GM12801 (cell line): Measurements from ENCODE around the gene BIN1.

Experiments used
- TF ChIP-seq, protein P1 (sequence below): IDR thresholded peaks from one replicate; pipeline ENCODE4 v1.5.1; 2011; ENCODE audit warnings: control low read depth; ENCODE audit not compliant: insufficient read length; ENCODE audit errors: extremely low read depth

BIN1 gene

DNA sequence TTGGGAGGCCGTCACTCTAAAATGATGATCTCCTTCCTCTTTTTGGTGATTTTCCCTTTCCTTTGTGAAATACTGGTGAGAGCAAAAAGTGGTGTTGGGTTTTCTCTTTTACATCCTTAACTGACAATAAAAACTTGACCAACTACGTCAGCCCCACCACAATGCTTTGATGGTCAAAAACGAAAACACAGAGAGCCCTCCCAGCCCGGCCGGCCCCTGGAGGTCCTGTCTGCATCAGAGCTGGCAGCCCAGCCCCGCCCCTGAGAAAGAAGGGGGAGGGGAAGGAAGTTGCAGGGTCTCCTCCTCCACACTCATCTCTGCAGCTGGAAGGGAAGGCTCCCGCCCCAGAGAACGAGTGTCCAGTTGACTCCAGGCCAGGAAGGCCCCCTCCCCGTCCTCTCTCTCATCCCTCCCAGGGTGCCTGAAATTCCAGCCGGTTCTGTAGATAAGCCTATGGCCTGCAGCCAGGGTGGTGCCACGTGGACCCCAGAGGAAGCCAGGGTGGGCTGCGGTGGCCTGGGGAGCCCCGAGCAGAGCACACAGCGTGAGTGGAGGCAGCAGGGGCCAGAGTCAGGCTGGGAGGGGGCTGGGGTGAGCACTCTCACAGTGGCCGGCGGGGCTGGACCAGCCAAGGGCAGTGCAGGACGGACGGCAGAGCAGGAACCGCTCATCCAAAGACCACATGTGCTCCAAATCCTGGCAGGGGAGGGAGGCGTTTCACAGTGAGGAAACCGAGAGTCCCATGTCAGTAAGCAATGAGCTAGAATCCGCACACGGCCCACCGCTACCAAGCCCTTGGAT, 19.8 kb downstream of the BIN1 start:
- TF ChIP-seq, protein P1, sequence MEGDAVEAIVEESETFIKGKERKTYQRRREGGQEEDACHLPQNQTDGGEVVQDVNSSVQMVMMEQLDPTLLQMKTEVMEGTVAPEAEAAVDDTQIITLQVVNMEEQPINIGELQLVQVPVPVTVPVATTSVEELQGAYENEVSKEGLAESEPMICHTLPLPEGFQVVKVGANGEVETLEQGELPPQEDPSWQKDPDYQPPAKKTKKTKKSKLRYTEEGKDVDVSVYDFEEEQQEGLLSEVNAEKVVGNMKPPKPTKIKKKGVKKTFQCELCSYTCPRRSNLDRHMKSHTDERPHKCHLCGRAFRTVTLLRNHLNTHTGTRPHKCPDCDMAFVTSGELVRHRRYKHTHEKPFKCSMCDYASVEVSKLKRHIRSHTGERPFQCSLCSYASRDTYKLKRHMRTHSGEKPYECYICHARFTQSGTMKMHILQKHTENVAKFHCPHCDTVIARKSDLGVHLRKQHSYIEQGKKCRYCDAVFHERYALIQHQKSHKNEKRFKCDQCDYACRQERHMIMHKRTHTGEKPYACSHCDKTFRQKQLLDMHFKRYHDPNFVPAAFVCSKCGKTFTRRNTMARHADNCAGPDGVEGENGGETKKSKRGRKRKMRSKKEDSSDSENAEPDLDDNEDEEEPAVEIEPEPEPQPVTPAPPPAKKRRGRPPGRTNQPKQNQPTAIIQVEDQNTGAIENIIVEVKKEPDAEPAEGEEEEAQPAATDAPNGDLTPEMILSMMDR, result no peak

DNA sequence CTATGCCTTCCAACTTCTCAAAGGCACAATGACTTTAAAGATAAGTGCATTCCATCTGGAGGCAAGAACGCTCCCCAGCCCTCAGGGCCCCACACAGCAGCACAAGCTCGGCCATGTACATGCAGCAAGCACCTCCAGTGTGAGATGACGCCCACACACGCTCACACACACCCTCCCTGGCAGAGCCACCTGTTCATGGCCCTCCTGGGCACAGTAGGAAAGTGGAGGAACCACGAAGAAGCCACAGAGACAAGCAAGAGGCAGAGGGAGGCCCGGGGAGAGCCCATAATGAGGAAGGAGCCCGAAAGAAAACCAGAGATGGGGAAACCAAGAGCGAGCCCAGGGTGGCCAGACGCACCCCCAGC, 21.7 kb downstream of the BIN1 start:
- TF ChIP-seq, protein P1, result no peak

DNA sequence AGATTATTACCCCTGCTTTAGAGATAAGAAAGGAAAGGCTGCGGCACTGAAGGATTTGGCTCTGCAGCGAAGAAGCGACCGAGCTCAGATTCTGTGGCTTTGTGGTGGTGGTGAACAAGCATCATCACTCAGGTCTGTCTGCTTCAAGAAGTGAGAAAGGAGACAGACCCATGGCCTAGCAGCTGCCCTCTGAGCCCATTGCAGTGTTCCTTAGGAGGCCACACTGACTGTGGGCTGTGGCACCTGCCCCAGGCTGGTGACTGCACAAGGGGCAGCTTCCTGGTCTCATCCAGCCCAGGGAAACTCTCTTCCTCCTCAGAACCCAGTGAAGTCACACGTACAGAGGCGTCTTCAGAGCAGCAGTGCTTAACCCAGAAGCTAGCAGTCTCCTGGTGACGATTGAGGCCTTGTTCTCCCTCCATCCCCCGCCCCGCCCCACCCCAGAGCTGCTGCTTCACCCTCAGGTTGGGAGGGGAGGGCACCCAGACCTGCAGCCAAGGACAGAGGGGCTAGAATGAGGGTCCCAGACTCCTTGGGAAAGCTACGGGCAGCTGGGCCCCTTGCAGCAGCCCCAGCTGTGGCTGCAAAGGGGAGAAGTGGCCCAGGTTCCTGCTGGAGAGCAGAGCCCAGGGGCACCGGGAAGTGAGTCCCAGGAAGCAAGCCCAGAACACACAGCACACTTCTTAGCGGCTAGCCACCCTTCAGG, 22.2 kb downstream of the BIN1 start:
- TF ChIP-seq, protein P1, result no peak

DNA sequence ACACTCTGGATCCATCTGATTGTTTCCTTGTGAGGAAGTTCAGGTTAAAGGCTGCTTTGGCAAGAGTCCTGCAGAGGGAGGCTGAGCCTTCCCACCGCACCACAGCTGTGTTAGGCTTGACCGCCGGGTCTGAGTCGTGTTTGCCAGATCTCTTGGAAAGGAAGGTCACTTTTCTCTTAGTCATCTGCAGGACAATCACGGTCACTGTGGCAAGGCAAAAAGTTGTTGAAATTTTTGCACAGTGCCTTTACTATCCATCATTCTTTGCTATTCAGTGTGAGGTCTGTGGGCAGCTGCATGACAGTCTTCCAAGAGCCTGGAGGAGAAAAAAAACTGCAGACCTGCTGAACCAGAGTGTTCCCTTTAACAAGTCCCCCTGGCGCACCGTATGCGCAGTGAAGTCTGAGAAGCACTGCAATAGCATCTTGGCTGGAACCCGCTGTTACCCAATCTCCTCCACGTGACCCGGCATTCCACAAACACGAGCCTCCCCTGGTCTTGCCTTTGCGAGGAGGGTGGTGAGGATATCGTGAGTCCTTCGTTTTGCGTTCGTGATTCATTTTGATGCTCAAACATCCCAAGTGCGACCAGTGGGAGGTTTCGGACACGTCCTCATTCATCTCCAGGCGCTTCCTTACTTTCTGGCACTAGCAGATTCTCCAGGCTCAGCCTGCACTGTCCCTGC, 23.0 kb downstream of the BIN1 start:
- TF ChIP-seq, protein P1, result no peak

DNA sequence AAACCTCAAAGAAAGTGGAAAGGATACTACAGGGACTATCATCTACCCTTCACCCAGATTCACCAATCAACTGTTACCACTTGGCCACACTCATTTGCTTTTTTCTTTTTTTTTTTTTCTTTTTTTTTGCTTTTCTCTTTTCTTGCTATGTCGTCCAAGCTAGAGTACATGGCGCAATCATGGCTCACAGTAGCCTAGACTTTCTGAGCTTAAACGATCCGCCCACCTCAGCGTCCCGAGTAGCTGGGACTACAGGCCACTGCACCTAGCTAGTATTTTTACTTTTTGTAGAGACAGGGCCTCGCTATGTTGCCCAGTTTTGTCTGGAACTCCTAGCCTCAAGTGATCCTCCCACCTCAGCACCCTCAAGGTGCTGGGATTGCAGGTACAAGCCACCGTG, 24.0 kb downstream of the BIN1 start:
- TF ChIP-seq, protein P1, result no peak

DNA sequence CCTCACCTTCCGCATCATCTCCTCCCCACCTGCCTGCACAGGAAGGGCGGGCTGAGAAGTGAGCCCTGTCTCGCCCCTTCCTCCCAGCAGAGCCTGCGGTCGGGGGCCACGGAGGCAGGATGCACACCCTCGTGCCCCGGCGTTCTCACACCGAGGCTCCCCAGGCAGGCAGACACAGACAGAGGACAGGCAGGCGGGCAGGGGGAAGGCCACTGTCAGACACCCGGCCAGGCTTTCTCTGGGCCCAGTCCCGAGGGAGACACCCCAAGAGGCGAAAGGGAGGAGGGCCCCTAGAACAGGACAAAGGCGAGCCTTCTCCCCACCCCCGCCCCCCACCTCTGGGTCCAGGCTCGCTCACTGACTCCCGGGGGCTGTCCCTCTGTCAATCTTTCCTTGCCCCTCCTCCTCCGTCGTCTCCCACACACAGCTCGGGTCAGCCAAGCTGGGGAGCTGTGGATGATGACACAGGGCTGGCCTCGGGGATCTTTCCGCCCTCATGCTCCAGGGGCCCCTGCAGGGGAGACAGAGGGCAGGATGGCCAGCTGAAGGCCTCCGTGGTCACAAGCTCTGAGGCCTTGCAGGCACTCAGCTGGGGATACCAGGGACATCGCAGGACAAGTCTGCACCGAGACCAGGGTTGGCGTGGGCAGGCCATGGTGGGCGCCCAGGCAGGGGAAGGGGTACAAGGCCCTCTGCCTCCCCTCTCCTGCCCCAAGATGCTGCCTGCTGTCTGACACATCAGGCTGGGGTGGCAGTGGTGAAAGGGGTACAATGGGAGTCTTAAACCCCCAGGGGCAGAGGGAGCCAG, 24.9 kb downstream of the BIN1 start:
- TF ChIP-seq, protein P1, result no peak
